HepG2 (cell line): ENCODE data around the gene FBXO24. TPM values are rescaled to one million over a fixed set of nuclear protein-coding genes. Genes with fewer than 3 reads are reported as not detected.

Experiments used
- FOXO4 ChIP-seq: sonication (generic); formaldehyde crosslinking; conservative IDR thresholded peaks from 2 replicates; pipeline ENCODE4 v1.8.1; 2023; ENCODE audit warnings: missing genetic modification reagents
- GRHL1 ChIP-seq: sonication (generic); formaldehyde crosslinking; conservative IDR thresholded peaks from 2 replicates; pipeline ENCODE4 v1.8.0; 2022; ENCODE audit warnings: missing genetic modification reagents
- RERE ChIP-seq: IDR thresholded peaks from 2 replicates; pipeline ENCODE4 v1.6.1; 2016; ENCODE audit warnings: low read depth, missing genetic modification reagents, missing compliant biosample characterization
- RFX1 ChIP-seq: fragments of 450-650 bp; IDR thresholded peaks from 2 replicates; pipeline ENCODE4 v1.6.1; 2017
- ZNF3 ChIP-seq: IDR thresholded peaks from 2 replicates; pipeline ENCODE4 v1.7.0; 2017; ENCODE audit warnings: inconsistent platforms
- ZNF781 ChIP-seq: sonication (generic); formaldehyde crosslinking; IDR thresholded peaks from 2 replicates; pipeline ENCODE4 v1.5.1; 2020; ENCODE audit warnings: borderline replicate concordance, mild to moderate bottlenecking, missing genetic modification reagents; ENCODE audit errors: not compliant biosample characterization
- ZNF891 ChIP-seq: sonication (generic); formaldehyde crosslinking; IDR thresholded peaks from 2 replicates; pipeline ENCODE4 v1.5.0; 2020; ENCODE audit warnings: mild to moderate bottlenecking, missing genetic modification reagents
- polyA plus RNA-seq, 8 experiments: library from polyadenylated mRNA; depleted of rRNA in 3 of 8; stranded (reverse) in 7 of 8; unstranded in 1 of 8; fragments of >200 nt; fragmentation: Illumina TruSeq in 4 of 8; extraction: Trizol in 4 of 8; gene quantifications; 2 replicates each; pipeline versions ENCODE4 v1.2.1 to v1.2.3, GENCODE V29; 2011 to 2016; ENCODE audit warnings: low read depth in 4 of 8, missing spikeins in 1 of 8, mixed read lengths in 1 of 8; ENCODE audit not compliant: insufficient read depth in 1 of 8
- total RNA-seq, 5 experiments: library from RNA; depleted of rRNA; stranded (reverse); fragments of >200 nt; fragmentation: Illumina TruSeq; extraction: Trizol; gene quantifications; 2 replicates each; pipeline ENCODE4 v1.2.3, GENCODE V29; 2016; ENCODE audit warnings: low read depth in 1 of 5
- TF ChIP-seq, protein P1 (sequence below): sonication (generic); formaldehyde crosslinking; IDR thresholded peaks from 2 replicates; pipeline ENCODE4 v1.4.0; 2020; ENCODE audit warnings: missing genetic modification reagents
- TF ChIP-seq, protein P2 (sequence below): sonication (generic); formaldehyde crosslinking; IDR thresholded peaks from 2 replicates; pipeline ENCODE4 v1.5.0; 2020; ENCODE audit warnings: missing genetic modification reagents
- TF ChIP-seq, protein P3 (sequence below): sonication (generic); formaldehyde crosslinking; IDR thresholded peaks from 2 replicates; pipeline ENCODE4; 2020; ENCODE audit warnings: missing genetic modification reagents, mild to moderate bottlenecking, borderline replicate concordance
- TF ChIP-seq, protein P4 (sequence below): sonication (generic); formaldehyde crosslinking; IDR thresholded peaks from 2 replicates; pipeline ENCODE4 v1.4.0; 2020; ENCODE audit warnings: low read depth, mild to moderate bottlenecking, missing genetic modification reagents

FBXO24 gene
- total and polyA plus RNA-seq, 2 of the 13 experiments (the other 11 are each of a cell fraction or from before 2014, with no cell fraction given) = 0.20 to 0.55 TPM

GRCh38 chr7:100641860-100642533 is 55.9 kb downstream of the FBXO24 start (continued):
- no peak for TF ChIP-seq FOXO4 (CRISPR knock-in tag)
- TF ChIP-seq, protein P1, sequence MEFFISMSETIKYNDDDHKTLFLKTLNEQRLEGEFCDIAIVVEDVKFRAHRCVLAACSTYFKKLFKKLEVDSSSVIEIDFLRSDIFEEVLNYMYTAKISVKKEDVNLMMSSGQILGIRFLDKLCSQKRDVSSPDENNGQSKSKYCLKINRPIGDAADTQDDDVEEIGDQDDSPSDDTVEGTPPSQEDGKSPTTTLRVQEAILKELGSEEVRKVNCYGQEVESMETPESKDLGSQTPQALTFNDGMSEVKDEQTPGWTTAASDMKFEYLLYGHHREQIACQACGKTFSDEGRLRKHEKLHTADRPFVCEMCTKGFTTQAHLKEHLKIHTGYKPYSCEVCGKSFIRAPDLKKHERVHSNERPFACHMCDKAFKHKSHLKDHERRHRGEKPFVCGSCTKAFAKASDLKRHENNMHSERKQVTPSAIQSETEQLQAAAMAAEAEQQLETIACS (CRISPR knock-in tag) = no peak
- TF ChIP-seq RFX1 = no peak
- TF ChIP-seq ZNF781 (CRISPR knock-in tag) = peak; percentile 16
- no peak for TF ChIP-seq GRHL1 (CRISPR knock-in tag)
- TF ChIP-seq ZNF3 (CRISPR knock-in tag) = no peak
- peak; percentile 68; the same call in 1 of the 2 replicates for TF ChIP-seq ZNF891 (CRISPR knock-in tag)
- TF ChIP-seq, protein P2, sequence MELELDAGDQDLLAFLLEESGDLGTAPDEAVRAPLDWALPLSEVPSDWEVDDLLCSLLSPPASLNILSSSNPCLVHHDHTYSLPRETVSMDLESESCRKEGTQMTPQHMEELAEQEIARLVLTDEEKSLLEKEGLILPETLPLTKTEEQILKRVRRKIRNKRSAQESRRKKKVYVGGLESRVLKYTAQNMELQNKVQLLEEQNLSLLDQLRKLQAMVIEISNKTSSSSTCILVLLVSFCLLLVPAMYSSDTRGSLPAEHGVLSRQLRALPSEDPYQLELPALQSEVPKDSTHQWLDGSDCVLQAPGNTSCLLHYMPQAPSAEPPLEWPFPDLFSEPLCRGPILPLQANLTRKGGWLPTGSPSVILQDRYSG (CRISPR knock-in tag) = 0 out of 2 replicates have a peak, but pooled peaks have one; percentile 28
- TF ChIP-seq, protein P3, sequence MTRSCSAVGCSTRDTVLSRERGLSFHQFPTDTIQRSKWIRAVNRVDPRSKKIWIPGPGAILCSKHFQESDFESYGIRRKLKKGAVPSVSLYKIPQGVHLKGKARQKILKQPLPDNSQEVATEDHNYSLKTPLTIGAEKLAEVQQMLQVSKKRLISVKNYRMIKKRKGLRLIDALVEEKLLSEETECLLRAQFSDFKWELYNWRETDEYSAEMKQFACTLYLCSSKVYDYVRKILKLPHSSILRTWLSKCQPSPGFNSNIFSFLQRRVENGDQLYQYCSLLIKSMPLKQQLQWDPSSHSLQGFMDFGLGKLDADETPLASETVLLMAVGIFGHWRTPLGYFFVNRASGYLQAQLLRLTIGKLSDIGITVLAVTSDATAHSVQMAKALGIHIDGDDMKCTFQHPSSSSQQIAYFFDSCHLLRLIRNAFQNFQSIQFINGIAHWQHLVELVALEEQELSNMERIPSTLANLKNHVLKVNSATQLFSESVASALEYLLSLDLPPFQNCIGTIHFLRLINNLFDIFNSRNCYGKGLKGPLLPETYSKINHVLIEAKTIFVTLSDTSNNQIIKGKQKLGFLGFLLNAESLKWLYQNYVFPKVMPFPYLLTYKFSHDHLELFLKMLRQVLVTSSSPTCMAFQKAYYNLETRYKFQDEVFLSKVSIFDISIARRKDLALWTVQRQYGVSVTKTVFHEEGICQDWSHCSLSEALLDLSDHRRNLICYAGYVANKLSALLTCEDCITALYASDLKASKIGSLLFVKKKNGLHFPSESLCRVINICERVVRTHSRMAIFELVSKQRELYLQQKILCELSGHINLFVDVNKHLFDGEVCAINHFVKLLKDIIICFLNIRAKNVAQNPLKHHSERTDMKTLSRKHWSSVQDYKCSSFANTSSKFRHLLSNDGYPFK (CRISPR knock-in tag) = no peak
- TF ChIP-seq, protein P4, sequence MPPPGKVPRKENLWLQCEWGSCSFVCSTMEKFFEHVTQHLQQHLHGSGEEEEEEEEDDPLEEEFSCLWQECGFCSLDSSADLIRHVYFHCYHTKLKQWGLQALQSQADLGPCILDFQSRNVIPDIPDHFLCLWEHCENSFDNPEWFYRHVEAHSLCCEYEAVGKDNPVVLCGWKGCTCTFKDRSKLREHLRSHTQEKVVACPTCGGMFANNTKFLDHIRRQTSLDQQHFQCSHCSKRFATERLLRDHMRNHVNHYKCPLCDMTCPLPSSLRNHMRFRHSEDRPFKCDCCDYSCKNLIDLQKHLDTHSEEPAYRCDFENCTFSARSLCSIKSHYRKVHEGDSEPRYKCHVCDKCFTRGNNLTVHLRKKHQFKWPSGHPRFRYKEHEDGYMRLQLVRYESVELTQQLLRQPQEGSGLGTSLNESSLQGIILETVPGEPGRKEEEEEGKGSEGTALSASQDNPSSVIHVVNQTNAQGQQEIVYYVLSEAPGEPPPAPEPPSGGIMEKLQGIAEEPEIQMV (CRISPR knock-in tag) = no peak
- TF ChIP-seq RERE (CRISPR knock-in tag) = no peak
